Caco-2 (cell line): Measurements from ENCODE around the gene L1TD1. TPM values are rescaled to one million over a fixed set of nuclear protein-coding genes. Genes with fewer than 3 reads are reported as not detected.

Source experiments
- BruUV-seq: library from RNA; stranded (reverse); fragments of 400-500 nt; replicated peaks from 2 replicates; lab custom pipeline; 2021; lab: Mats Ljungman, UMichigan
- CTCF ChIA-PET: fragments of 300-600 bp; sonication (Branson Sonifier 250); formaldehyde crosslinking; loops from one replicate; lab custom pipeline; 2022; ENCODE audit warnings: antibody characterized with exemption; lab: Charles Lee
- POLR2A ChIA-PET: fragments of 300-600 bp; sonication (Branson Sonifier 250); formaldehyde crosslinking; loops from one replicate; lab custom pipeline; 2022; ENCODE audit warnings: antibody characterized with exemption; lab: Charles Lee
- DNase-seq, 2 experiments: peaks; one replicate each; pipeline versions ENCODE4 v3.0.0 to v3.0.0-alpha.2; 2020 to 2022
- H3K27me3 ChIP-seq: replicated peaks from 2 replicates; pipeline ENCODE4 v1.6.0; 2011; ENCODE audit warnings: low read length; ENCODE audit not compliant: control insufficient read depth, insufficient read depth
- H3K36me3 ChIP-seq: 2 replicates; pipeline ENCODE4 v1.5.1; 2011; ENCODE audit warnings: low read length; ENCODE audit not compliant: control insufficient read depth, insufficient read depth
- H3K4me1 ChIP-seq: fragments of 250-450 bp; sonication (Bioruptor Pico); 2 replicates; pipeline ENCODE4 v1.5.1; 2020; ENCODE audit warnings: mild to moderate bottlenecking
- H3K4me3 ChIP-seq: 2 replicates; pipeline ENCODE4 v1.5.1; 2011; ENCODE audit warnings: low read depth, mild to moderate bottlenecking, control low read depth, low read length
- H3K9me3 ChIP-seq: fragments of 250-450 bp; sonication (Bioruptor Pico); 2 replicates; pipeline ENCODE4 v1.5.1; 2020; ENCODE audit warnings: mild to moderate bottlenecking, moderate library complexity
- H3K27ac Mint-ChIP-seq: one replicate; pipeline ENCODE4 v1.8.0; 2022; ENCODE audit warnings: mixed read lengths; ENCODE audit not compliant: unreplicated experiment
- H3K27me3 Mint-ChIP-seq: one replicate; pipeline ENCODE4 v1.8.0; 2022; ENCODE audit warnings: mixed read lengths; ENCODE audit not compliant: insufficient read depth, unreplicated experiment
- H3K36me3 Mint-ChIP-seq: one replicate; pipeline ENCODE4 v1.8.0; 2022; ENCODE audit warnings: mild to moderate bottlenecking, mixed read lengths; ENCODE audit not compliant: insufficient read depth, unreplicated experiment
- H3K4me1 Mint-ChIP-seq: one replicate; pipeline ENCODE4 v1.8.0; 2022; ENCODE audit warnings: low read depth, mixed read lengths; ENCODE audit not compliant: unreplicated experiment
- H3K4me3 Mint-ChIP-seq: one replicate; pipeline ENCODE4 v1.8.0; 2022; ENCODE audit warnings: mild to moderate bottlenecking, moderate library complexity, mixed read lengths; ENCODE audit not compliant: unreplicated experiment
- H3K9me3 Mint-ChIP-seq: one replicate; pipeline ENCODE4 v1.8.0; 2022; ENCODE audit warnings: mixed read lengths; ENCODE audit not compliant: unreplicated experiment
- CTCF ChIP-seq, 2 experiments: fragments of 200-600 bp in 1 of 2; IDR thresholded peaks; 1 replicate in 1 of 2; 2 replicates in 1 of 2; pipeline versions ENCODE4 v1.5.1 to v1.8.0; 2011 to 2022; ENCODE audit warnings: antibody characterized with exemption in 1 of 2, control low read depth in 1 of 2, inconsistent platforms in 1 of 2, low read depth in 1 of 2, low read length in 1 of 2, mild to moderate bottlenecking in 1 of 2, moderate library complexity in 1 of 2; ENCODE audit not compliant: insufficient read depth in 1 of 2, severe bottlenecking in 1 of 2, unreplicated experiment in 1 of 2
- intact Hi-C: fragments of 100-400 bp; cut with micrococcal nuclease; formaldehyde crosslinking; loops from one replicate; pipeline ENCODE4 v1.10.0; 2022; ENCODE audit not compliant: unreplicated experiment
- total RNA-seq: library from RNA; stranded (reverse); gene quantifications from 2 replicates; pipeline ENCODE4 v1.2.3, GENCODE V29; 2022

L1TD1 gene
- total RNA-seq, 1 experiment from 2014 or later, result 0.29 TPM

GRCh38 chr1:62230718-62231117 is 36.1 kb downstream of the L1TD1 start:
- Mint-ChIP-seq H3K27me3 (no peaks in the 10 kb centered on the region), H3K9me3 (no peaks in the 10 kb centered on the region), H3K27ac (peak overlapping the region; percentile 73), H3K36me3 (peaks cover 36% of the 10 kb centered on the region), H3K4me3 (no peak overlapping the region), H3K4me1 (peaks cover 39% of the 10 kb centered on the region)
- POLR2A ChIA-PET, result no interaction called here
- DNase-seq, result peak; percentile 48 to 74
- intact Hi-C loops, result no loop called here
- TF ChIP-seq CTCF (IDR thresholded peaks at IDR 0.05; ENCODE audit: insufficient read depth in 1 of 2, low read depth in 1 of 2, low read length in 1 of 2, severe bottlenecking in 1 of 2, unreplicated experiment in 1 of 2), result no peak
- CTCF ChIA-PET, result no interaction called here
- H3K4me1 ChIP-seq, result peaks cover 33% of the 10 kb centered on the region
- no peaks in the 10 kb centered on the region for H3K9me3 ChIP-seq
- H3K27me3 ChIP-seq, result no peaks in the 10 kb centered on the region
- BruUV-seq, result no TSS peak
- H3K4me3 ChIP-seq, result no peak overlapping the region
- H3K36me3 ChIP-seq, result no peaks in the 10 kb centered on the region

DNA sequence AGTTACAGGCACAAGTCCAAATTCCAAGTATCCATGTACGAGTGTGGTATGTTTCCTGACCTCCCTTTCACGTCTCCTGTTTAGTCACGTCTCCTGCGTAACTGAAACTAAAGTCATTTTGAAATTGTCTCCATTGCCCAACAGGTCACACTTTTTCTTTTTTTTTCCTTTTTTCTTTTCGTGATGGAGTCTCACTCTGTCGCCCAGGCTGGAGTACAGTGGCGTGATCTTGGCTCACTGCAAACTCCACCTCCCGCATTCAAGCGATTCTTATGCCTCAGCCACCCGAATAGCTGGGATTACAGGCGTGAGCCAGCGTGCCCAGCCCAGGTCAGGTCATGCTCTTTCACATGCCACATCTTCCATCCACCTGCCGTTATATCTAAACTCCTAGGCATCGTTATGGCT is 38.2 kb downstream of the L1TD1 start:
- Mint-ChIP-seq H3K27ac (peak overlapping the region; percentile 87), H3K9me3 (no peaks in the 10 kb centered on the region), H3K36me3 (peaks cover 37% of the 10 kb centered on the region), H3K4me3 (peak overlapping the region; percentile 48), H3K4me1 (peaks cover 52% of the 10 kb centered on the region), H3K27me3 (no peaks in the 10 kb centered on the region)
- H3K27me3 ChIP-seq, result no peaks in the 10 kb centered on the region
- ChIA-PET CTCF (no interaction called here), POLR2A (no interaction called here)
- intact Hi-C loops, result no loop called here
- no peak for DNase-seq
- no peak for TF ChIP-seq CTCF (IDR thresholded peaks at IDR 0.05; ENCODE audit: insufficient read depth in 1 of 2, low read depth in 1 of 2, low read length in 1 of 2, severe bottlenecking in 1 of 2, unreplicated experiment in 1 of 2)
- H3K4me1 ChIP-seq, result peaks cover 41% of the 10 kb centered on the region
- no peaks in the 10 kb centered on the region for H3K36me3 ChIP-seq
- BruUV-seq, result no TSS peak
- H3K9me3 ChIP-seq, result no peaks in the 10 kb centered on the region
- H3K4me3 ChIP-seq, result no peak overlapping the region

DNA sequence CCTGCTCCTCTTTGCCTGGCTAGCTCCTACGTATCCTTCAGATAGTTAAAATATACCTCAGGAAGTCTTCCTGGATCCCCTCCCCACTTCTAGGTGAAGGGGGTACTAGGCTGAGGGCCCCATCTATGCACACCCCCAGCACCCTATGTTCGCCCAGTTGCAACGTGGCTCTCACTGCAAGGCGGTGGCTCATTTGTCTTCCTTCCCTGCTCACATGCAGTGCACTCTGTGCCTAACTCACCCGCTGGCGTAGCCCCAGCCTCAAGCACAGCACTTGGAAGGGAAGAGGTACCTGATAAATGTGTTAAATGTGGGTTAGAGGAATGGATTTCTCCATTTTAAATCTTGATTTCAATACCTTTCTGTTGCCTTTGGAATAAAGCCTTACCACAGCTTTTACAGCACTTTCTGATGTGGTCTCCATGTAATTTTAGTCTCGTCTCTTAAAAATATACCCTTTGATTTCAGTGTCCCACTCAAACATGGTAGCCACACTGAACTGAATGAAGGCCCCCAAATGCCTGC is 39.3 kb downstream of the L1TD1 start:
- Histone ChIP-seq H3K4me3 (no peak overlapping the region), H3K4me1 (peaks cover 40% of the 10 kb centered on the region), H3K36me3 (no peaks in the 10 kb centered on the region), H3K9me3 (no peaks in the 10 kb centered on the region), H3K27me3 (no peaks in the 10 kb centered on the region)
- H3K27me3 Mint-ChIP-seq, result no peaks in the 10 kb centered on the region
- H3K27ac Mint-ChIP-seq, result peak overlapping the region; percentile 49
- peaks cover 58% of the 10 kb centered on the region for H3K4me1 Mint-ChIP-seq
- no peaks in the 10 kb centered on the region for H3K9me3 Mint-ChIP-seq
- H3K36me3 Mint-ChIP-seq, result peaks cover 42% of the 10 kb centered on the region
- intact Hi-C loops, result loop anchor here (2.0 kb wide), 1 partner anchor 53 kb away; no protein-coding TSS in a partner anchor
- POLR2A ChIA-PET, result no interaction called here
- CTCF ChIA-PET, result no interaction called here
- no peak for TF ChIP-seq CTCF (IDR thresholded peaks at IDR 0.05; ENCODE audit: insufficient read depth in 1 of 2, low read depth in 1 of 2, low read length in 1 of 2, severe bottlenecking in 1 of 2, unreplicated experiment in 1 of 2)
- DNase-seq, result no peak
- H3K4me3 Mint-ChIP-seq, result no peak overlapping the region
- no TSS peak for BruUV-seq
